HCT116 (cell line): ENCODE data around the gene CACNA2D3. TPM values are rescaled to one million over a fixed set of nuclear protein-coding genes. Genes with fewer than 3 reads are reported as not detected.

ENCODE experiments used
- ATAC-seq: fragments of 200-7000 bp; cut with Tn5 transposase; 2 replicates; pipeline ENCODE4 v1.9.1; 2020; ENCODE audit warnings: mild to moderate bottlenecking, moderate library complexity
- BruUV-seq: library from RNA; stranded (reverse); fragments of 400-500 nt; replicated peaks from 2 replicates; lab custom pipeline; 2021; lab: Mats Ljungman, UMichigan
- CTCF ChIA-PET: fragments of 300-600 bp; sonication (Branson Sonifier 250); formaldehyde crosslinking; loops from one replicate; lab custom pipeline; 2021; ENCODE audit warnings: antibody characterized with exemption; lab: Charles Lee
- POLR2A ChIA-PET: fragments of 300-600, 350-600 bp; sonication (Branson Sonifier 250); formaldehyde crosslinking; loops from one replicate; lab custom pipeline; 2021; ENCODE audit warnings: antibody characterized with exemption; lab: Charles Lee
- RAD21 ChIA-PET, 2 experiments: fragments of 300-600 bp; sonication (Branson Sonifier 250); formaldehyde crosslinking; loops; one replicate each; lab custom pipeline; 2023; ENCODE audit warnings: low total read pairs in 2 of 2; ENCODE audit not compliant: uncharacterized antibody in 2 of 2, unreplicated experiment in 2 of 2, low non-redundant PET in 1 of 2; lab: Charles Lee
- DNase-seq: peaks from one replicate; pipeline ENCODE4 v3.0.0-alpha.2; 2010; ENCODE audit warnings: low read depth, low spot score
- H2AFZ ChIP-seq: fragments of 200-600 bp; shearing (Covaris generic), sonication (generic); 2 replicates; pipeline ENCODE4 v1.6.1; 2017; ENCODE audit warnings: low read depth, mixed run types, mixed read lengths, antibody characterized with exemption, low read length; ENCODE audit not compliant: poor library complexity, severe bottlenecking
- H3K27ac ChIP-seq: 2 replicates; pipeline ENCODE4 v1.5.1; 2012; ENCODE audit warnings: low read depth, low read length
- H3K27me3 ChIP-seq: fragments of 200-600 bp; sonication (generic); 2 replicates; pipeline ENCODE4 v1.6.1; 2016; ENCODE audit warnings: mixed run types, low read length, mixed read lengths; ENCODE audit not compliant: insufficient read depth
- H3K36me3 ChIP-seq, 2 experiments: fragments of 200-500 bp in 1 of 2; fragments of 200-600 bp in 1 of 2; sonication (Bioruptor generic) in 1 of 2; sonication (generic) in 1 of 2; 2 replicates each; pipeline versions ENCODE4 v1.5.1 to v1.6.1; 2014 to 2016; ENCODE audit warnings: low read length in 2 of 2, inconsistent platforms in 1 of 2, mixed read lengths in 1 of 2, mixed run types in 1 of 2; ENCODE audit not compliant: insufficient read depth in 2 of 2, control insufficient read depth in 1 of 2
- H3K4me1 ChIP-seq, 2 experiments: fragments of 200-600 bp in 1 of 2; sonication (generic) in 1 of 2; 2 replicates each; pipeline versions ENCODE4 v1.5.1 to v1.6.1; 2012 to 2017; ENCODE audit warnings: low read length in 2 of 2, inconsistent platforms in 1 of 2, mild to moderate bottlenecking in 1 of 2, mixed read lengths in 1 of 2, mixed run types in 1 of 2, moderate library complexity in 1 of 2; ENCODE audit not compliant: insufficient read depth in 2 of 2, control insufficient read depth in 1 of 2
- H3K4me2 ChIP-seq: fragments of 200-600 bp; sonication (generic); 2 replicates; pipeline ENCODE4 v1.6.1; 2017; ENCODE audit warnings: mixed run types, low read length, mixed read lengths
- H3K4me3 ChIP-seq, 2 experiments: fragments of 200-600 bp in 1 of 2; sonication (generic) in 1 of 2; replicated peaks in 1 of 2; 2 replicates each; pipeline ENCODE4 v1.5.1; 2011 to 2016; ENCODE audit warnings: low read length in 2 of 2, control low read depth in 1 of 2, low read depth in 1 of 2, mild to moderate bottlenecking in 1 of 2, mixed read lengths in 1 of 2, mixed run types in 1 of 2
- H3K79me2 ChIP-seq: fragments of 200-600 bp; sonication (generic); 2 replicates; pipeline ENCODE4 v1.6.1; 2017; ENCODE audit warnings: mild to moderate bottlenecking, mixed run types, low read length, moderate library complexity, mixed read lengths; ENCODE audit not compliant: insufficient read depth
- H3K9ac ChIP-seq: fragments of 200-600 bp; sonication (generic); 2 replicates; pipeline ENCODE4 v1.6.1; 2016; ENCODE audit warnings: low read length, mixed read lengths
- H3K9me2 ChIP-seq: fragments of 200-600 bp; sonication (generic), shearing (Covaris generic); 2 replicates; pipeline ENCODE4 v1.6.1; 2017; ENCODE audit warnings: mixed run types, mild to moderate bottlenecking, moderate library complexity; ENCODE audit not compliant: insufficient read depth
- H3K9me3 ChIP-seq, 2 experiments: fragments of 200-500 bp in 1 of 2; fragments of 200-600 bp in 1 of 2; sonication (Bioruptor generic) in 1 of 2; sonication (generic) in 1 of 2; 2 replicates each; pipeline ENCODE4 v1.6.1; 2014 to 2017; ENCODE audit warnings: low read length in 2 of 2, mixed read lengths in 2 of 2, inconsistent platforms in 1 of 2, low read depth in 1 of 2, mild to moderate bottlenecking in 1 of 2, mixed run types in 1 of 2, moderate library complexity in 1 of 2; ENCODE audit not compliant: control insufficient read depth in 1 of 2, insufficient read depth in 1 of 2
- H4K20me1 ChIP-seq: fragments of 200-600 bp; sonication (generic), shearing (Covaris generic); 2 replicates; pipeline ENCODE4 v1.6.1; 2017; ENCODE audit warnings: mixed run types, mild to moderate bottlenecking, moderate library complexity; ENCODE audit not compliant: insufficient read depth
- CBX3 ChIP-seq: IDR thresholded peaks from 2 replicates; pipeline ENCODE4 v1.6.1; 2012; ENCODE audit warnings: low read depth
- CTCF ChIP-seq, 3 experiments: fragments of 200-600 bp in 1 of 3; sonication (generic) in 1 of 3; IDR thresholded peaks in 2 of 3; conservative IDR thresholded peaks in 1 of 3; 2 replicates each; pipeline ENCODE4 v1.5.1; 2012 to 2017; ENCODE audit warnings: low read depth in 2 of 3, low read length in 2 of 3, antibody characterized with exemption in 1 of 3, borderline replicate concordance in 1 of 3, control low read depth in 1 of 3, mild to moderate bottlenecking in 1 of 3, mixed read lengths in 1 of 3, mixed run types in 1 of 3, moderate library complexity in 1 of 3; ENCODE audit not compliant: insufficient read depth in 1 of 3
- EGR1 ChIP-seq: IDR thresholded peaks from 2 replicates; pipeline ENCODE4 v1.6.1; 2012; ENCODE audit warnings: low read depth
- ELF1 ChIP-seq: IDR thresholded peaks from 2 replicates; pipeline ENCODE4 v1.6.1; 2012; ENCODE audit warnings: low read depth, borderline replicate concordance
- EZH2phosphoT487 ChIP-seq: fragments of 200-600 bp; IDR thresholded peaks from 2 replicates; pipeline ENCODE4 v1.6.1; 2018; ENCODE audit warnings: antibody characterized with exemption, borderline replicate concordance
- FOSL1 ChIP-seq: IDR thresholded peaks from 2 replicates; pipeline ENCODE4 v1.6.1; 2012; ENCODE audit warnings: low read depth
- POLR2AphosphoS5 ChIP-seq: IDR thresholded peaks from 2 replicates; pipeline ENCODE4 v1.6.1; 2011; ENCODE audit warnings: mild to moderate bottlenecking, low read depth, low read length, moderate library complexity
- SIN3A ChIP-seq: IDR thresholded peaks from 2 replicates; pipeline ENCODE4 v1.6.1; 2012; ENCODE audit warnings: low read depth
- SP1 ChIP-seq: IDR thresholded peaks from 2 replicates; pipeline ENCODE4 v1.6.1; 2012; ENCODE audit warnings: low read depth
- SRF ChIP-seq: IDR thresholded peaks from 2 replicates; pipeline ENCODE4 v1.6.1; 2012; ENCODE audit warnings: low read depth
- YY1 ChIP-seq: IDR thresholded peaks from 2 replicates; pipeline ENCODE4 v1.6.1; 2011; ENCODE audit warnings: low read length, low read depth, moderate library complexity, mild to moderate bottlenecking; ENCODE audit not compliant: insufficient replicate concordance; ENCODE audit errors: extremely low read depth
- intact Hi-C: fragments of 100-400 bp; cut with micrococcal nuclease; formaldehyde crosslinking; loops from 2 replicates; pipeline ENCODE4 v1.10.0; 2022
- total RNA-seq: library from RNA; stranded (reverse); gene quantifications from one replicate; pipeline ENCODE4 v1.2.1, GENCODE V29; 2021; ENCODE audit not compliant: unreplicated experiment
- TF ChIP-seq, protein P1 (sequence below): IDR thresholded peaks from 2 replicates; pipeline ENCODE4 v1.6.1; 2012
- TF ChIP-seq, protein P2 (sequence below): IDR thresholded peaks from 2 replicates; pipeline ENCODE4 v1.6.1; 2012
- TF ChIP-seq, protein P3 (sequence below): IDR thresholded peaks from 2 replicates; pipeline ENCODE4 v1.6.1; 2012; ENCODE audit warnings: low read depth

The CACNA2D3 gene
- total RNA-seq, 1 experiment from 2014 or later = 0.20 TPM

DNA sequence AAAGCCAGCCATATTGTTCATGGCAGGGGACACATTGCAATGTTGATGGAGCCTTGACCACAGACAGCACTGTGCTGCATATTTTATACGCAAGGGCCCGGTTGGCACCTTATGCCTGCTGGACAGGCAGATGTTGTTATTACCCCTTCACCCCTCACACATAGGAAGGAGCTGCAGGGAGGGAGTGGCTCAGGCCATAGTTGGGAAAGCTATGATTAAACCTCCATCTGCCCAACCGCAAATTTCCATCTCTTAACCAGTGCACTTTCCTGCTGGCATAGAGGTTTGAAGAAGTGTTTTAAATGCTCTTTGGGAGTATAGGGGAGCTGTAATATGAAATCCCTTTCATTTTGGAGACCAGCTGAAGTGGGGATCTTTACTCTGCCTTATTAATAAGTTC, 224.7 kb downstream of the CACNA2D3 start:
- Histone ChIP-seq H3K27ac (no peak overlapping the region), H3K9ac (no peak overlapping the region), H3K79me2 (no peaks in the 10 kb centered on the region), H3K4me2 (no peak overlapping the region), H3K4me3 (no peak overlapping the region), H3K27me3 (peaks cover 7% of the 10 kb centered on the region; the same call in 1 of the 2 replicates), H4K20me1 (no peaks in the 10 kb centered on the region), H2AFZ (no peak overlapping the region), H3K9me3 (no peaks in the 10 kb centered on the region)
- no peak for DNase-seq
- ATAC-seq = no peak
- BruUV-seq = no TSS peak
- RAD21 ChIA-PET = no interaction called here
- no peak for TF ChIP-seq SRF
- no peak for TF ChIP-seq FOSL1
- TF ChIP-seq, protein P1, sequence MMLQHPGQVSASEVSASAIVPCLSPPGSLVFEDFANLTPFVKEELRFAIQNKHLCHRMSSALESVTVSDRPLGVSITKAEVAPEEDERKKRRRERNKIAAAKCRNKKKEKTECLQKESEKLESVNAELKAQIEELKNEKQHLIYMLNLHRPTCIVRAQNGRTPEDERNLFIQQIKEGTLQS = no peak
- TF ChIP-seq CTCF (IDR thresholded peaks at IDR 0.05 in 2 of 3, conservative IDR thresholded peaks at IDR 0.05 in 1 of 3; ENCODE audit: borderline replicate concordance in 1 of 3, insufficient read depth in 1 of 3, low read depth in 2 of 3, low read length in 2 of 3) = no peak
- no peak for TF ChIP-seq EGR1
- TF ChIP-seq EZH2phosphoT487 = no peak
- TF ChIP-seq SP1 = no peak
- TF ChIP-seq POLR2AphosphoS5 = no peak
- TF ChIP-seq, all 23 proteins: peak for 0
- POLR2A ChIA-PET = no interaction called here
- Histone ChIP-seq H3K36me3 (no peaks in the 10 kb centered on the region), H3K4me1 (no peaks in the 10 kb centered on the region), H3K9me2 (no peaks in the 10 kb centered on the region)
- intact Hi-C loops = no loop called here
- CTCF ChIA-PET = no interaction called here

- H3K27ac ChIP-seq = no peak overlapping the region
- no peaks in the 10 kb centered on the region for H3K9me2 ChIP-seq
- BruUV-seq = no TSS peak
- H3K79me2 ChIP-seq = no peaks in the 10 kb centered on the region
- no peaks in the 10 kb centered on the region for H4K20me1 ChIP-seq
- TF ChIP-seq, protein P2, sequence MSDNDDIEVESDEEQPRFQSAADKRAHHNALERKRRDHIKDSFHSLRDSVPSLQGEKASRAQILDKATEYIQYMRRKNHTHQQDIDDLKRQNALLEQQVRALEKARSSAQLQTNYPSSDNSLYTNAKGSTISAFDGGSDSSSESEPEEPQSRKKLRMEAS = no peak
- TF ChIP-seq POLR2AphosphoS5 = no peak
- TF ChIP-seq SIN3A = no peak
- no peak for TF ChIP-seq FOSL1
- TF ChIP-seq YY1 = no peak
- TF ChIP-seq, protein P3, sequence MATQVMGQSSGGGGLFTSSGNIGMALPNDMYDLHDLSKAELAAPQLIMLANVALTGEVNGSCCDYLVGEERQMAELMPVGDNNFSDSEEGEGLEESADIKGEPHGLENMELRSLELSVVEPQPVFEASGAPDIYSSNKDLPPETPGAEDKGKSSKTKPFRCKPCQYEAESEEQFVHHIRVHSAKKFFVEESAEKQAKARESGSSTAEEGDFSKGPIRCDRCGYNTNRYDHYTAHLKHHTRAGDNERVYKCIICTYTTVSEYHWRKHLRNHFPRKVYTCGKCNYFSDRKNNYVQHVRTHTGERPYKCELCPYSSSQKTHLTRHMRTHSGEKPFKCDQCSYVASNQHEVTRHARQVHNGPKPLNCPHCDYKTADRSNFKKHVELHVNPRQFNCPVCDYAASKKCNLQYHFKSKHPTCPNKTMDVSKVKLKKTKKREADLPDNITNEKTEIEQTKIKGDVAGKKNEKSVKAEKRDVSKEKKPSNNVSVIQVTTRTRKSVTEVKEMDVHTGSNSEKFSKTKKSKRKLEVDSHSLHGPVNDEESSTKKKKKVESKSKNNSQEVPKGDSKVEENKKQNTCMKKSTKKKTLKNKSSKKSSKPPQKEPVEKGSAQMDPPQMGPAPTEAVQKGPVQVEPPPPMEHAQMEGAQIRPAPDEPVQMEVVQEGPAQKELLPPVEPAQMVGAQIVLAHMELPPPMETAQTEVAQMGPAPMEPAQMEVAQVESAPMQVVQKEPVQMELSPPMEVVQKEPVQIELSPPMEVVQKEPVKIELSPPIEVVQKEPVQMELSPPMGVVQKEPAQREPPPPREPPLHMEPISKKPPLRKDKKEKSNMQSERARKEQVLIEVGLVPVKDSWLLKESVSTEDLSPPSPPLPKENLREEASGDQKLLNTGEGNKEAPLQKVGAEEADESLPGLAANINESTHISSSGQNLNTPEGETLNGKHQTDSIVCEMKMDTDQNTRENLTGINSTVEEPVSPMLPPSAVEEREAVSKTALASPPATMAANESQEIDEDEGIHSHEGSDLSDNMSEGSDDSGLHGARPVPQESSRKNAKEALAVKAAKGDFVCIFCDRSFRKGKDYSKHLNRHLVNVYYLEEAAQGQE = no peak
- TF ChIP-seq ELF1 = no peak
- TF ChIP-seq, protein P1 = no peak
- TF ChIP-seq CBX3 = no peak
- H2AFZ ChIP-seq = no peak overlapping the region
- H3K9ac ChIP-seq = no peak overlapping the region
- ChIA-PET CTCF (no interaction called here), POLR2A (no interaction called here), RAD21 (no interaction called here)
- no peaks in the 10 kb centered on the region for H3K36me3 ChIP-seq
- H3K4me2 ChIP-seq = no peak overlapping the region
- H3K27me3 ChIP-seq = 0 out of 2 replicates have a peak, but pooled peaks cover 3% of the 10 kb centered on the region
- no peak overlapping the region for H3K4me3 ChIP-seq
- ATAC-seq (no peak), DNase-seq (no peak)
- no peaks in the 10 kb centered on the region for H3K4me1 ChIP-seq
- no peaks in the 10 kb centered on the region for H3K9me3 ChIP-seq
- intact Hi-C loops = no loop called here
Measured at GRCh38 chr3:54347933-54348332, 225.6 kb downstream of the CACNA2D3 start.
